HG02798 (cell line): ENCODE data around the gene KLHL29.

ENCODE experiments used
- ATAC-seq: cut with Tn5 transposase; IDR thresholded peaks from one replicate; pipeline ENCODE4 v1.9.1; 2021; ENCODE audit warnings: mild to moderate bottlenecking; ENCODE audit not compliant: unreplicated experiment, poor library complexity

The KLHL29 gene

DNA sequence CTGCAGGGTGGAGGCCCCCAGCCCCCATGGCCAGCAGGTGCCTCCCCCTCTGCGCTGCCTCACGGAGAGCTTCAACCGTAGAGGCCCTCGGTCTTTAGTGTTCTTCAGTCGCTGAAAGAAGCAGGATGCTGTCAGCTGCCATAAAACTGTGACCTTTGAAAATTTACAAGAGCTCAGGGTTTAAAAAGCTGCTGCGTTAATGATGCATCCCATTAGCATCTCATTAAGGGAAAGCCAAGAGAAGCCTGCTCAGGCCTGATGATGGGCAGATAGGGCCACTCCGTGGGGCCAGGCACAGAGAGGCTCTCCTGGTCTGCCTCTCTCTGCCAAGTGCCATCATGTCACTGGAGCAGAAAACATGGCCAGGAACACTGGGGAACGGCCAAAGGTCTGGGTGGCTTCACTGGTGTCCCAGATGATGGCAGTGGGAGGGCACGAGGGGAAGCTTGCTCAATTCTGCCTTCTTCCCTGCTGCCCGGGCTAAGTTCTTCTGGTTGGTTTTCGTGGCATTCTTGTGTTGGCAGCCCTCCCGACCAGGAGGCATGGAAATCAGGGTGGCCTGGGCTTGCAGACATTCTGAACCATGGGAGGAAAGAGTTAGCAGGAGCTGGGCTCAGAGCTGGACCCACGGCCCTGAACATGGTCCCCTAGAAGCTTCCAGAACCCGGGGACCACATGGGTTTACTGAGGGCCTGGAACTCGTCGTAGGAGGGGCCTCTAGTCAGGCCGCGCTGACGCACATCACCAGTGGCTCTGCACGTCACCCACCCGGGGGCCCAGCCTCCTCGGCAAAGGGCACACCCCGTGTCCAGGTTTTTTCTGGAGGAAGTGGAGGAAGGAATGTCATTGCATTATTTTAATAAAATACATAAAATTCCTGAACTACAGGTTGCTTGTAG lies 250.7 kb downstream of the KLHL29 start:
- ATAC-seq, result no peak

DNA sequence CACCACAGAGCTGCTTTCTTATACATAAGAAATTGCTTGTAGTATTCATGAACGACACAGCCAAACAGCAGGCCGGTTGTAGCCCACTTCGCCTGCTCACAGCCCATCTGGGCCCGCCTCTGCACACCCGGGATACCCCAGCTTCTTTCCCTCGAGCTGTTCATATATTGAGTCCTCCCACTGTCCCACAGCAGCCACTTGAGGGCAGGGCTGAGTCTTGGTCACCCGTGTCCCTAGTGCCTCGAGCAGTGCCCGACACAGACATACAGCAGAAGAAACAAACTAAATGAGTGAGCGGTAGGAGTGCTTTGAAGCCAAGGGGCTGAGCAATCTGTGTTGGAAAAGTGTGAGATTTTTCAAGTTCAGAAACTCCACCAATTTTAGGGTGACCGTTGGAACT lies 251.4 kb downstream of the KLHL29 start:
- ATAC-seq, result no peak

DNA sequence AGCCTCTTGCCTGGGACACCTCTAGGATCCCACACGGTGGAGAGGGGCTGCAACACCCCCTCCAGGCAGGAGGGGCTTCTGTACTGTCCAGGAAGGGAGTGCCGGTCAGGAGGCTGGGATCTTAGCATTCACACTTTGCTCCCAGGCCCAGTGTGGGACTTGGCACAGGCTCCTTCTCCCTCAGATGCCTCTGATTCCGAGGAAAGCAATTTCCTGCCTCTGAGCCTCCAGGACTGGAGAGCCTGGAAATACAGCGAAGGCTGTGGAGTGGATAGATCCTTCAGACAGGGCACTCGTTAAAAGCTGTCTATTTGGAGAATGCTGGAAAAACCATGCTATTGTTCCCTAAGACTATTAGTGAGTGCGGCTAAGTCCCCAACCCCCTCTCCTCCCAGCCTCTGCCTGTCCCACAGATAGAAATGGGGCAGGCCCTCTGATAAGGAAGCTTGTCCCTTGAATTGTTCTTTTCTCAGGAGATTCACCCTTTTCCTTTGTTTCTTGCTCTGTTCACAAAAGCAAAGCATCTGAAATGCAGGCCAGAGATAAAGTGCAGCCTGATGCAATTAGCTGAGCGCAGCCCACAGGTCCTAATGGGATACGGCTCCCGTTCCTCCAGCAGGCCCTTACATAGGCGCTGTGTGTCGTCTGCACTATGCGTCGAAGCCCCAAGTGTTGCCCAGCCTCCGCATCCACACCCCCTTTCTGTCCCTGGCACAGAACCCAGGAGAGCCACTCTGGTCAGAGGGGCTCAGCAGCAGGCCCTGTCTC lies 252.2 kb downstream of the KLHL29 start:
- no peak for ATAC-seq

DNA sequence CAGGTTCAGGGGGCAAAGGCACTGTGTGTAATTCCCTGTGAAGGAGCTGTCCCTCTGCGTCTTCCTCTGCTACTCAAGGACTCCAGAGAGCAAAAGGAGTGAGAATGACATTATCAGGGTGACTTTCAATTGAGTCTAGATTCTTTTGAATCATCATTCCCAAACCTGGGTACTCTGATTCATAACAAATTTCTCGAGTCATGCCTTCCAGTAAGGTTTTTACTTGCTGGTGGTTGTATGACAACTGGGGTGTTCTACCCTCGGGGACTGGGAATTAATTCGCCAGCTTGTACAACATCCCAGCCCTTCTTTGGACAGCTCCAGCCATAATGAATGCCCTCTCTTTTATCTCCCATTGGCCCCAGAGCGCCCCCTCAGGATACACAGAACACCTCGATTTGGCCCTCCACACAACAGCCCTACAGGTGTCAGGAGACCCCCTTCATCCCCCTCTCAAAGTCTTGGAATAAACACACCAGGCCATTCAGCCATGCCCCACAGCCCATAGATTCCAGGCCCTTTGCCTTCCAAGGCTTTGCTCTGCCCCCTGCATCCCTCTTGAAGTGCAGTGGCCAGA lies 254.5 kb downstream of the KLHL29 start:
- ATAC-seq, result no peak

DNA sequence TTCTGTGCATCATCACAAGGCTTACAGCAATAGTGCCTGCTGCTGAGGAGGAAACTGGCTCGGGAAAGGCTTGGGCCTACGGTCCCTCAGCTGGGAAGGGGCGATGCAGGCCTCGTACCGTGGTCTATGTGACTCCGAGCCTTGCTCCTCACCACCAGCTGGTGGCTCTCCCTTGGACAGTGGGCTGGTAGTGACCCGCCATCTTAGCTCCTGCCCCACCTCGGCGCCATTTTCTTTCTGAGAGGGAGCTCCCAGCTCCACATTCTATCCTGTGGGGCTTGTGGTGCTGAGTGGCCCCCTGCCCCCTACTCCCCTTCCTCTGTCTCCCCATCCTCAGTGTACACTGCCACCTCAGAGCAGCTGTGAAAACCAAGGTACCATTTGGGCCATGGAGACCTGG lies 255.7 kb downstream of the KLHL29 start:
- no peak for ATAC-seq

DNA sequence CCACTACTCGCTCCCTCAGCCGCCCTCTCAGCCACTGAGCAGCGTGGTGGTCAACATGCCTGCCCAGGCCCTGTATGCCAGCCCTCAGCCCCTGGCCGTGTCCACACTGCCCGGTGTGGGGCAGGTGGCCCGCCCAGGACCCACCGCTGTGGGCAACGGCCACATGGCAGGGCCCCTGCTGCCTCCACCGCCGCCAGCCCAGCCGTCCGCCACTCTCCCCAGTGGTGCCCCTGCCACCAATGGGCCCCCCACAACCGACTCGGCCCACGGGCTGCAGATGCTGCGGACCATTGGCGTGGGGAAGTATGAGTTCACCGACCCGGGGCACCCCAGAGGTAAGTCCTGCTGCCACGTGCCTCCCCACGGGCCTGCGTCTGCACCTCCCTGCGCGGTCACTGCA lies 257.5 kb downstream of the KLHL29 start:
- ATAC-seq, result no peak

DNA sequence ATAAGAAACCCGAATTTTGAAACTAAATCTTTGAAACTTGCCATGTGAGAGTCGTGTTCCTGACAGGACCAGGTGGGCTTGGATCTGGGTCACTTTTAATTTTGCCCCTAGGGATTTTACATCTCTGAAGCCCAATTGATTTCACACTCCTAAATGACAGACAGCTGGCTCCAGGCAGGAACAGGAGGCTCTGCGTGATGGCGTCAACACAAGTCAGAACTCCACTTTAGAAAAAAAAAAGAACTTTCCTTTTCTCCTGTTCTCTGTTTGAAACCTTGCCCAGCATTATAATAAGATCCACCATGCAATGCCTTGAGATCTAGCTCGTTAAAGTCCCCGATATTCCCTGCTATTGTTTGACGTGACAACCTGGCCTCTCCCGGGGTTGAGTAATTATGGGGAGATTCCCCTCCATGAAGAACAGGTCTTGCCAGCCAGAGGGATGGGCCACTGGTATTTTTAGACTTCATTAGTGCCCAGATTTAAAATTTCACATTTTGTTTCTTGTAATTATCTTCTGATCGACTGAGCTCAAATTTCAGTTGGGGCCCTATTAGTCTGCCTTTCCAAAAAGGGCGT lies 260.3 kb downstream of the KLHL29 start:
- ATAC-seq, result no peak

DNA sequence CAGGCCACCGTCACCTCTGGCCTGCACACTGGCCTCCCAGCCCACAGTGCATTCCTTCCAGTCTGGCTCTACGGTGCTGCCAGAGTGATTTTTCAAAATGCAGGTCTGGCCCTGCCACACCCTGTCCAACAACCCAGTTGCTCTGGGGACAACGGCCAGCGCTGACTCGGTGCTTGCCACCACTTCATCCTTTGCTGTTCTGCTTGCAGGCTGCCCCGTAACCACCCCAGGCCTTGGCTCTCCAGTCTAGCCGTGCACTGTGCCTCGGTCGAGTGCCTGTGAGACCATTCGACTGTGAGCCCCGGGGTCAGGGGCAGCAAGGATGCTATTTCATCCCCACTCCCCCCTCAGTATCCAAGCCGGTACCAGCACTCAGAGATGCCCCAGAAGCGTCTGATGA lies 262.6 kb downstream of the KLHL29 start:
- no peak for ATAC-seq

DNA sequence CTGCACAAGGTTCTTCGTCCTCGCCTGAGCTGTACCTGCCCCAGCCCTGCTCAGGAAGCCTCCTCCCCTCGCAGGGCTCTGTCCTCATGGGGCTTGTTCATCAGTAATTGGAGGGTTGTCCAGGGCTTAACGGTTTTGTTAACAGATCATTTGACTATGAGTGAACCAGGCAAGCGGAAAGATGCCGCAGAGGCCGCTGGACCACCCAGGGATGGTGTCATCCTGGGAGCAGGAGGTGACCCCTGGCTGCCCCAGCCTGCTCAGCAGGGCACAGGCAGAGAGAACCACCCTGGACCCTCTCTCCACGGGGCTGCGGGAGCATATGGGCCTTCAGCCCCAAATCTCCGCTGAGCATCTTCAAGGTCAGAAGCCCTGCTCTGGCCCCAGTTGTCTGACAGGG lies 264.3 kb downstream of the KLHL29 start:
- ATAC-seq, result no peak

DNA sequence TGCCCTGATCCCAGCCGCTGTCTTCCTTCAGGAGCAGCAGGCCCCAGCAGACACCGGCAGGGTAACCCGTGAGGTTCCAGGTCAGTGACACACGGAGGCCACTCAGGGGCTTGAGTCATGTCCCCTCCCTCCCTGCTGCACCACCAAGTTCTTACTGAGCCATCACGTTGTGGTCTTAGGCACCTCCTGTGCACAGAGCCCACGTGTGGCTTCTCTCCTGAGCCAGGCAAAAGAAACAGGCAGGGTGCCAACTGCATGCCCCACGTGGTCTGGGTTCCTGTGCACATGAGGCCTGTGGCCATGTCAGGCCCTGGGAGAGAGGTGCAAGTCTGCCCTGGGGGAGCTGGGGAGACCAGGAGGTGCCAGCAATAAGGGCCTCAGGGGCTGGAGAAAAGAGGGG lies 264.8 kb downstream of the KLHL29 start:
- no peak for ATAC-seq

DNA sequence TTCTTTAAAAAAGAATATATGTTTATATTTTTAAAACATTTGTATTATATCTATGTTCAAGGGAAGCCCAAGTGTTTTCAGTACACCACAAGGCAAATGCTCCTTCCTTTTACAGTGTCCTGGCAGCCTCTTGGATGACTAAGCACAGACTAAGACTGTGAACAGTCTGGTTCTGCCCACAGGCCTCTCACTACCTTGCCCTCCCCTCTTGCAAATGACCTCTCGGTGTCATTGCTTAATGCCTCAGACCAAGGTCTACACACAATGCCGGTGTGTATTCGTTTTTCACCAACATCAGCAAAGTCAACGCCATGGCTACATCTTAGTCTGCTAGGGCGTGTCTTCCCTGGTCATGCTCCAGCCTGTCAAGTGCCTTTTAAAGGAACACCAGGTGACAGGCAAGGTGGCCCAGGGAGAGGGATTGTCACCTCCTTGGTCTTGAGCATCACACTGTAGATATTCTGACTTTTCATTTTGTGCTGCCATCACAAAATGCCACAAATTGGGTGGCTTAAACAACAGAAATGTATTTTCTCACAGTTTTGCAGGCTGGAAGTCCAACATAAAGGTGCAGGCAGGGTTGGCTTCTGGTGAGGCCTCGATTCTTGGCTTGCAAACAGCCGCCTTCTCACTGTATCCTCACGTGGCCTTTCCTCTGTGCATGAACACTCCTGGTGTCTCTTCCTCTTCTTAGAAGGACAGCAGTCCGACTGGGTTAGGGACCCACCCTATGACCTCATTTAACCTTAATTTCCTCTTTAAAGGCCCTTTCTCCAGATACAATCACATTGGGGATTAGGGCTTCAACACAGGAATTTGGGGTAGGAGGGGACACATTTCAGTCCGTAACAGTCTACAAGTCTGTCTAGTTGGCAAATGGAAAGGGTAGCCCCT lies 266.5 kb downstream of the KLHL29 start:
- ATAC-seq, result no peak

DNA sequence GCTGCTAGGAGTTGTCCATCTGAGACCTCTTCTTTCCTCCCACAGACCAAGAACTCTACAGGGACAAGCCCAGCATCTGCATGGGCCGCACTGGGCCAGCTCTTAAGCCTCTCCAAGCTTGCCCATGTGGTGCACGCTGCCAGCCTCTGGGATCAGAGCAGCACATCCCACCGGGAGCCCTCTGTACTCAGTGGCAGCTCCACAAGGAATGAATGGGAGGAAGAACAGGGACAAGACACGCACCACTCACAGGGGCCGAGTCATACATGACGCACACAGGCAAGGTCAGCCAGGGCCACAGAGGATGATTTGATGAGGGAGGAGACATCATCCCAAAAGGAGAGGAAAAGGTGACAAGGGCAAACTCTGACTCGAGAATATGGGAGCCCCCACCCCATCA lies 268.3 kb downstream of the KLHL29 start:
- no peak for ATAC-seq

DNA sequence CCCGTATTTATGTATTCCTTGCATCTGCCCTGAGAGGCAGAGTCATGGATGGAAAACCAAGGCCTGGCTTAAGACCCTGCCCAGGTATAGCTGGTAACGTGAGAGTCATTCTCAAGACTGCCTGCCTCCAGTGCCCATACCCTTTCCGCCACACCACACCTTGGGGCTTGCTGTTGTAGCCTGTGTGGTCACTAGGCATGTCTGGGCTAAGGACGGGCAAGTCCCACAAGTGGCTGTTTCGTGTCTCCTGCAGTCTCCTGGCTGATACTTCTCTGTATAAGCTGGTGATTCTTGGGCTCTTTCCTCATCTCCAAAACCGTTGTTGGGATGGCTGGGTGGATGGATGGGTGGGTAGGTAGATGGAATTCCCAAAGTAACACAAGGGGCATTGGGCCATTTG lies 269.8 kb downstream of the KLHL29 start:
- ATAC-seq, result no peak

DNA sequence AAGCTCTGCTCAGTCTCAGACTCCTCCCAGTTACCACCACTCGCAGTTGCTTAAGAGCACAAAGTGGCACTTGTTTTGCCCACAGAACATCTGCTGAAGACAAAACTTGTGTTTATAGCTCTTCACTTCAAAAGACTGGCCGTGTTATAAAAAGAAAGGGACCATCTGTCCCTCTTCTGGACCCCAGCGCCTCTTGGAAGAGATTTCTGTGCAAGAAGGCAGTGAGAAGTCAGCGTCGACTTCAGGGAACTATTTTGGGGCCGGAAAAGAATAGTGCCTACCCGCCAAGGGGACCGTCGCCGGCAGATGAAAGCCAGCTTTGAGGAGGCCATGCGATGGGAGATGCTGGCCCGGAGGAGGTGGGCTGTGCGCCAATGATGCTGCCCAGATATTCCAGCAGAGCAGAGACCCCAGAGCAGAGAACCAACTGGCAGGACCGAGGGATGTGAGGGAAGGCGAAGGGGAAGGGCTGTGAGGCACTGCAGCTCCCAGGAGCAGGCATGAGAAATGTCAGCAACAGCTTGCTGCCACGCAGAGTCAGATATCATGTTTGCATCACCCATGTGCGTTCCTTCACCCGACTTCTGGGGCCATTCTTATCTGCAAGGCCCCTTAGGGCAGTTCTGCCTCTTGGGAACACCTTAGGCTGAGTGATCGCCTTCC lies 271.1 kb downstream of the KLHL29 start:
- ATAC-seq, result no peak

DNA sequence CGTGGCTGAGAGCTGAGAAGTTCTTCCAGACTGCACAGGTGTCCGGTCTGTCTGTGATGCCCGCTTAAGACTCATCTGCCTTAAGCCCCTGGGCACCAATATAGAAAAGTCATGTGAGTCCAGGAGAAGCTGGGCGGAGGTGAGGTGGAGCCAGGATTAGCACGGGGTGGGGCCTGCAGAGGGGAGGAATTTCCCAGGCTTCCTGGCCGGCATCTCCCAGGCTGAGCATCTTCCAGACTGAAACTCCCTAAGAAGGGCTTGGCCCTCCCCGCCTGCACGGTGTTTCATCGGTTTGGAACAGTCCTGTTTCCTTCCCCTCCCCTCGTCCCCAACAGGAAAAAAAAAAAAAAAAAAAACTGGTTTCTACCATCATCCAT lies 271.6 kb downstream of the KLHL29 start:
- ATAC-seq, result no peak

DNA sequence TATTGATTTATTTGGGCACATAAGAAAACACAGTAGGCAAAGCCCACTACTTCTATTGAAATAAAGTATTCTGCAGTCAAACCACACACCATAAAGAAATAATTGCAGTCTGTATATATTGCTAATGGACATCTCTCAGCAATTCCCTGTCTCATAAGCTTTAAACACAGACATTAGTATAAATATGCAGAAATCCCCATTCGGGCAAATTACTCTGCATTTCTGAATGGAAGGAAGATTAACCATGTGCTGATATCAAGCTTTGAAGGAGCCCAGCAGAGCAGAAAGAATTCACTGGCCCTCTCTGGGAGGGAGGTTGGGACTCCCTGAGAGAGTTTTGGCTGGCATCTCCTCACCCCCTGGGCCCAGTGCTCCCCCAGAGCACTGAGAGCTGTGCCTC lies 272.4 kb downstream of the KLHL29 start:
- no peak for ATAC-seq

DNA sequence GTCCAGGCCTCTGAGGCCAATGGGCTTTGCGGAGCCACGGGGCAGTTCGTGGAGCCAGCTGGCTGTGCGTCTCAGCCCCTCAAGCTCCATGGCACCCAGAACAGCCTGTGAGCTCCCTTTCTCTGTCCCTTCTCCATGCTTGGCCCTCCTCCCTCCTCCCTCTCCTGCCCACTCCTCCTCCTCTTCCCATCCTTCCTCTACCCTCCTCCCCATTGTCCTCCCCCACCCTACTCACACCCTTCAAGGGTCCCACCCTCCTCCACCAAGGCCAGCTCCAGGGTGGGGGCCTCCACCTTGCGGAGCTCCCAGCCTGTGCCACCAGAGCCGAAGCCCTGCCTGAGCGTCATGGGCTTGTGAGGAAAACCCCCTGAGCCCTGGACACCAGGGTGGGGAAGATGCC lies 273.0 kb downstream of the KLHL29 start:
- ATAC-seq, result no peak

DNA sequence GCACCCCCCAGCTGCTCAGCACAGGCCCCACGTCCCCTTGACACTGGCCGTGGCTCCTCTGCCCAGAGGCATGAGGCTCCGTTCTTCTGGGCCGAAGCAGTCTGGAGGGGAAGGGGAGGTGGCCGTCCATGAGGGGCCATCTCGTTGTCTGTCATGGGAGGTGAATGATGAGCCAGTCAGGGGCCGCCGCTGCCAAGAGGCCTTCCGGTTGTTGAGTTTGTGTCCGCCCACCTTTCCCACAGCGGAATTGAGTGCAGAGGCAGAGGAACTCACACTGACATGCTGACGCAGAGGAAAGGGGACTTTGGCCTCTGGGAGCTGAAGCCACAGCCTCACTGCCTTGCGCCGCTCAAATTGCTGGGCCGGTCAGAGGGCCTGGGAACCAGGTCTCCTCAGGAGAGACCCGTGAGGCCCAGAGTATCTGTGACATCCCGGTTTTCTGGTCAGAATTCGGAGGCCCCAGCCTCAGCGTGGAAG lies 273.5 kb downstream of the KLHL29 start:
- peak; percentile 36 for ATAC-seq

DNA sequence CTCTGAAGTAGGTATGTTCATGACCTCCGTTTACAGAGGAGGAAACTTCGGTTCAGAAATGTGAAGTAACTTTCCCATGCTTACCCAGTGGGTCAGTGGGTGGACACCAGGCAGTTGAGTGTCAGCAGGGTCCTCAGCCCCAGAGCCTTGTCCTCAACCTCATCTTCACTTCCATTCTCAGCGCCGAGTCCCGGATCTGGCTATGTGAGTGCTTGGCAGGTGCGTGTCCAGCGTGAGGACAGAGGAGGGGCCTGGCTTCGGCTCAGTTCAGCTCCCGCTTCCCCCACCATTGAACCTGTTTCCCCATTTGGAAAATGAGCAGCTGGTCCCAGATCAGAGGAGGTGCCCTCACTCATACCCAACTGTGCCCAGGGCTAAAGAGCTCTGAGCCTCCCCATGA lies 274.3 kb downstream of the KLHL29 start:
- ATAC-seq, result no peak
